Astrocyte (in vitro differentiated cells and primary cell): ENCODE results near the gene ZNF618. TPM values are rescaled to one million over a fixed set of nuclear protein-coding genes. Genes with fewer than 3 reads are reported as not detected.

Source experiments
- DNase-seq: peaks from one replicate; pipeline ENCODE4 v3.0.0-alpha.2; 2010; ENCODE audit warnings: low read depth
- FAIRE-seq: peaks from 2 replicates; lab custom pipeline; 2011; peaks lifted over from hg19 to GRCh38; lab: Jason Lieb, UNC
- H2AFZ ChIP-seq: 2 replicates; pipeline ENCODE4 v1.6.0; 2012; ENCODE audit warnings: low read depth, low read length, inconsistent platforms
- H3K27ac ChIP-seq: 2 replicates; pipeline ENCODE4 v1.5.1; 2011; ENCODE audit warnings: low read depth, low read length, inconsistent platforms
- H3K27me3 ChIP-seq: 2 replicates; pipeline ENCODE4 v1.6.0; 2011; ENCODE audit warnings: low read length, inconsistent platforms; ENCODE audit not compliant: insufficient read depth
- H3K36me3 ChIP-seq: 2 replicates; pipeline ENCODE4 v1.5.1; 2011; ENCODE audit warnings: low read length, inconsistent platforms; ENCODE audit not compliant: insufficient read depth
- H3K4me1 ChIP-seq: 2 replicates; pipeline ENCODE4 v1.5.1; 2011; ENCODE audit warnings: low read length, inconsistent platforms; ENCODE audit not compliant: insufficient read depth
- H3K4me2 ChIP-seq: 2 replicates; pipeline ENCODE4 v1.6.0; 2012; ENCODE audit warnings: low read length, inconsistent platforms
- H3K4me3 ChIP-seq: 2 replicates; pipeline ENCODE4 v1.5.1; 2011; ENCODE audit warnings: low read depth, mild to moderate bottlenecking, low read length, inconsistent platforms; ENCODE audit not compliant: insufficient read depth
- H3K79me2 ChIP-seq: 2 replicates; pipeline ENCODE4 v1.6.0; 2012; ENCODE audit warnings: mild to moderate bottlenecking, low read length, inconsistent platforms; ENCODE audit not compliant: insufficient read depth
- H3K9ac ChIP-seq: 2 replicates; pipeline ENCODE4 v1.6.0; 2012; ENCODE audit warnings: mild to moderate bottlenecking, low read length, inconsistent platforms
- H3K9me3 ChIP-seq: 2 replicates; pipeline ENCODE4 v1.5.1; 2012; ENCODE audit warnings: low read depth, mild to moderate bottlenecking, low read length, inconsistent platforms; ENCODE audit not compliant: insufficient read depth
- H4K20me1 ChIP-seq: 2 replicates; pipeline ENCODE4 v1.6.0; 2012; ENCODE audit warnings: low read length, inconsistent platforms; ENCODE audit not compliant: insufficient read depth
- H3K27ac Mint-ChIP-seq: one replicate; pipeline ENCODE4 v1.8.0; 2021; ENCODE audit warnings: mild to moderate bottlenecking, mixed read lengths; ENCODE audit not compliant: unreplicated experiment
- H3K27me3 Mint-ChIP-seq: one replicate; pipeline ENCODE4 v1.8.0; 2021; ENCODE audit warnings: low read depth, mixed read lengths; ENCODE audit not compliant: unreplicated experiment
- H3K36me3 Mint-ChIP-seq: one replicate; pipeline ENCODE4 v1.8.0; 2021; ENCODE audit warnings: low read depth, mixed read lengths; ENCODE audit not compliant: unreplicated experiment
- H3K4me1 Mint-ChIP-seq: one replicate; pipeline ENCODE4 v1.8.0; 2021; ENCODE audit warnings: low read depth, mixed read lengths; ENCODE audit not compliant: unreplicated experiment
- H3K4me3 Mint-ChIP-seq: one replicate; pipeline ENCODE4 v1.8.0; 2021; ENCODE audit warnings: mild to moderate bottlenecking, moderate library complexity, mixed read lengths; ENCODE audit not compliant: unreplicated experiment
- H3K9me3 Mint-ChIP-seq: one replicate; pipeline ENCODE4 v1.8.0; 2021; ENCODE audit warnings: mild to moderate bottlenecking, mixed read lengths; ENCODE audit not compliant: unreplicated experiment
- EZH2 ChIP-seq: IDR thresholded peaks from 2 replicates; pipeline ENCODE4 v1.6.1; 2012; ENCODE audit warnings: mild to moderate bottlenecking, low read length, inconsistent platforms; ENCODE audit not compliant: insufficient read depth
- total RNA-seq: library from RNA; stranded (reverse); gene quantifications from 2 replicates; pipeline ENCODE4 v1.2.1, GENCODE V29; 2021
- TF ChIP-seq, protein P1 (sequence below): IDR thresholded peaks from 2 replicates; pipeline ENCODE4 v1.5.1; 2011; ENCODE audit warnings: low read depth, mild to moderate bottlenecking, inconsistent platforms, low read length, moderate library complexity; ENCODE audit not compliant: insufficient read depth

Gene ZNF618
- total RNA-seq, 1 donor from 2014 or later: 30.1 TPM

GRCh38 chr9:114071197-114071795 is 195.2 kb downstream of the ZNF618 start:
- Histone ChIP-seq H3K9me3 (no peaks in the 10 kb centered on the region), H3K27me3 (peaks cover 15% of the 10 kb centered on the region), H3K4me1 (no peaks in the 10 kb centered on the region), H3K79me2 (no peaks in the 10 kb centered on the region), H3K36me3 (no peaks in the 10 kb centered on the region), H2AFZ (no peak overlapping the region), H4K20me1 (no peaks in the 10 kb centered on the region), H3K4me3 (no peak overlapping the region), H3K4me2 (no peak overlapping the region), H3K27ac (no peak overlapping the region), H3K9ac (no peak overlapping the region)
- peaks cover 2% of the 10 kb centered on the region for H3K36me3 Mint-ChIP-seq
- FAIRE-seq (no peak), DNase-seq (no peak)
- H3K4me1 Mint-ChIP-seq: no peaks in the 10 kb centered on the region
- no peak overlapping the region for H3K27ac Mint-ChIP-seq
- peaks cover 52% of the 10 kb centered on the region for H3K27me3 Mint-ChIP-seq
- H3K9me3 Mint-ChIP-seq: peaks cover 3% of the 10 kb centered on the region
- TF ChIP-seq EZH2: no peak
- TF ChIP-seq, protein P1, sequence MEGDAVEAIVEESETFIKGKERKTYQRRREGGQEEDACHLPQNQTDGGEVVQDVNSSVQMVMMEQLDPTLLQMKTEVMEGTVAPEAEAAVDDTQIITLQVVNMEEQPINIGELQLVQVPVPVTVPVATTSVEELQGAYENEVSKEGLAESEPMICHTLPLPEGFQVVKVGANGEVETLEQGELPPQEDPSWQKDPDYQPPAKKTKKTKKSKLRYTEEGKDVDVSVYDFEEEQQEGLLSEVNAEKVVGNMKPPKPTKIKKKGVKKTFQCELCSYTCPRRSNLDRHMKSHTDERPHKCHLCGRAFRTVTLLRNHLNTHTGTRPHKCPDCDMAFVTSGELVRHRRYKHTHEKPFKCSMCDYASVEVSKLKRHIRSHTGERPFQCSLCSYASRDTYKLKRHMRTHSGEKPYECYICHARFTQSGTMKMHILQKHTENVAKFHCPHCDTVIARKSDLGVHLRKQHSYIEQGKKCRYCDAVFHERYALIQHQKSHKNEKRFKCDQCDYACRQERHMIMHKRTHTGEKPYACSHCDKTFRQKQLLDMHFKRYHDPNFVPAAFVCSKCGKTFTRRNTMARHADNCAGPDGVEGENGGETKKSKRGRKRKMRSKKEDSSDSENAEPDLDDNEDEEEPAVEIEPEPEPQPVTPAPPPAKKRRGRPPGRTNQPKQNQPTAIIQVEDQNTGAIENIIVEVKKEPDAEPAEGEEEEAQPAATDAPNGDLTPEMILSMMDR: no peak
- no peak overlapping the region for H3K4me3 Mint-ChIP-seq

- H4K20me1 ChIP-seq: no peaks in the 10 kb centered on the region
- Mint-ChIP-seq H3K9me3 (peaks cover 3% of the 10 kb centered on the region), H3K4me1 (no peaks in the 10 kb centered on the region), H3K4me3 (no peak overlapping the region), H3K36me3 (peaks cover 2% of the 10 kb centered on the region), H3K27me3 (peaks cover 54% of the 10 kb centered on the region), H3K27ac (no peak overlapping the region)
- no peak overlapping the region for H3K4me3 ChIP-seq
- no peak overlapping the region for H2AFZ ChIP-seq
- DNase-seq (peak; percentile 39), FAIRE-seq (no peak)
- H3K27me3 ChIP-seq: peaks cover 21% of the 10 kb centered on the region
- H3K4me2 ChIP-seq: no peak overlapping the region
- TF ChIP-seq, protein P1: no peak
- no peak for TF ChIP-seq EZH2
- no peaks in the 10 kb centered on the region for H3K36me3 ChIP-seq
- no peak overlapping the region for H3K27ac ChIP-seq
- no peaks in the 10 kb centered on the region for H3K79me2 ChIP-seq
- H3K9ac ChIP-seq: no peak overlapping the region
- no peaks in the 10 kb centered on the region for H3K4me1 ChIP-seq
- H3K9me3 ChIP-seq: no peaks in the 10 kb centered on the region
These were observed 196.4 kb downstream of the ZNF618 start for GRCh38 chr9:114072184-114073140.
